ENCODE measurements around the gene TEX11.
A peak's percentile ranks its signal among the peaks of the same experiment; 100 is the strongest.

Gene TEX11

DNA sequence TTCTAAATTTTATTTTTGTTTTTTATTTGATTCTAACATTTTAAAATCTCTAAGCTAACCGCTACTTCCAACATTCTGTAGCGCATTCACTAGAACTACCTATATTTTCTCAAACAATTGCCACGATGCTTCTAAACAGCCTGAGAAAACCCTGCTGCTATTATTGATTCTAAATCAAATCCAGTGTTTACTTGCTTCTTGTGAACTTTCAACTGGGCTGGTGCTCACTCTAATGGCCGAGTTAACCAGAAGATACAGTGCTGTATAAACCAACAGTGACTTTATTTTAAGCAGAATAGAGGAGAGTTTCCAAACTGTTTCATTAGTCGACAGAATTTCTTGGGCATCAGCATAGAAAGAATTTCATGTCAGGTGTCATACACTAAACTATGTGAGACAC, 353.6 kb downstream of the TEX11 start:
- Histone ChIP-seq H4K20me1 (ENCODE audit: insufficient read depth, low read length) (no peaks in the 10 kb centered on the region), H3K9me3 (ENCODE audit: low read length) (no peaks in the 10 kb centered on the region), H3K36me3 (ENCODE audit: insufficient read depth, low read length) (no peaks in the 10 kb centered on the region), H3K4me1 (ENCODE audit: insufficient read depth, low read length, severe bottlenecking) (no peaks in the 10 kb centered on the region), H3K79me2 (ENCODE audit: insufficient read depth, low read length) (no peaks in the 10 kb centered on the region), H3F3A (ENCODE audit: insufficient read depth, low read length) (no peaks in the 10 kb centered on the region), H3K27me3 (ENCODE audit: insufficient read depth, low read length) (no peaks in the 10 kb centered on the region), H2AFZ (ENCODE audit: low read length) (no peak overlapping the region), H3K4me3 (ENCODE audit: low read depth, low read length, poor library complexity, severe bottlenecking) (no peak overlapping the region), H3K4me2 (ENCODE audit: low read length) (no peak overlapping the region), H3K9ac (ENCODE audit: low read length) (no peak overlapping the region), H3K9me2 (ENCODE audit: low read depth, low read length) (no peaks in the 10 kb centered on the region), H3K27ac (ENCODE audit: low read depth, low read length, poor library complexity, severe bottlenecking) (no peak overlapping the region)
- TF ChIP-seq EZH2 (IDR thresholded peaks at IDR 0.05; ENCODE audit: borderline replicate concordance, low read length) = no peak
- TF ChIP-seq, protein P1, sequence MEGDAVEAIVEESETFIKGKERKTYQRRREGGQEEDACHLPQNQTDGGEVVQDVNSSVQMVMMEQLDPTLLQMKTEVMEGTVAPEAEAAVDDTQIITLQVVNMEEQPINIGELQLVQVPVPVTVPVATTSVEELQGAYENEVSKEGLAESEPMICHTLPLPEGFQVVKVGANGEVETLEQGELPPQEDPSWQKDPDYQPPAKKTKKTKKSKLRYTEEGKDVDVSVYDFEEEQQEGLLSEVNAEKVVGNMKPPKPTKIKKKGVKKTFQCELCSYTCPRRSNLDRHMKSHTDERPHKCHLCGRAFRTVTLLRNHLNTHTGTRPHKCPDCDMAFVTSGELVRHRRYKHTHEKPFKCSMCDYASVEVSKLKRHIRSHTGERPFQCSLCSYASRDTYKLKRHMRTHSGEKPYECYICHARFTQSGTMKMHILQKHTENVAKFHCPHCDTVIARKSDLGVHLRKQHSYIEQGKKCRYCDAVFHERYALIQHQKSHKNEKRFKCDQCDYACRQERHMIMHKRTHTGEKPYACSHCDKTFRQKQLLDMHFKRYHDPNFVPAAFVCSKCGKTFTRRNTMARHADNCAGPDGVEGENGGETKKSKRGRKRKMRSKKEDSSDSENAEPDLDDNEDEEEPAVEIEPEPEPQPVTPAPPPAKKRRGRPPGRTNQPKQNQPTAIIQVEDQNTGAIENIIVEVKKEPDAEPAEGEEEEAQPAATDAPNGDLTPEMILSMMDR (IDR thresholded peaks at IDR 0.05; ENCODE audit: low read length) = no peak

DNA sequence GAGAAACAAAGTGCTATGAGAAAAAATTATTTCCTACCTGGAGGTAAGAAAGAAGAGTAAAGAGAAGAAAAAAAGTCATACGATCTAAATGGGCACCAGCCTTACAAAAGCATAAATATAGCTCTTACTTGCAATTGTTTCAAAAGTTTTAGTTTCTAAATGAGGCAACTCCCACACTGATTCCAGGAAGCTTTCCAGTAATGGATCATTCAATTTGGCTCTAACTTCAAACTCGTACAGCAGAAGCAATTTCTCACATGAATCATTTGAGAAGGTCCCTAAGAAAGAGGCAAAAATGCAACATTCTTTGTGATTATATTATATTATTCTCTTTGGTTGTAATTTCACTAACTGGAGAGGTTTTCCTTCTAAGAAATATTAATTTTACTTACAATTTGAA, 354.0 kb downstream of the TEX11 start:
- H3K27me3 ChIP-seq (ENCODE audit: insufficient read depth, low read length) = no peaks in the 10 kb centered on the region
- H3K79me2 ChIP-seq (ENCODE audit: insufficient read depth, low read length) = no peaks in the 10 kb centered on the region
- no peak for TF ChIP-seq EZH2 (IDR thresholded peaks at IDR 0.05; ENCODE audit: borderline replicate concordance, low read length)
- TF ChIP-seq, protein P1 (IDR thresholded peaks at IDR 0.05; ENCODE audit: low read length) = no peak
- H3K4me1 ChIP-seq (ENCODE audit: insufficient read depth, low read length, severe bottlenecking) = no peaks in the 10 kb centered on the region
- no peak overlapping the region for H3K4me2 ChIP-seq (ENCODE audit: low read length)
- H3K36me3 ChIP-seq (ENCODE audit: insufficient read depth, low read length) = no peaks in the 10 kb centered on the region
- no peaks in the 10 kb centered on the region for H3K9me3 ChIP-seq (ENCODE audit: low read length)
- H3K27ac ChIP-seq (ENCODE audit: low read depth, low read length, poor library complexity, severe bottlenecking) = no peak overlapping the region
- H3K4me3 ChIP-seq (ENCODE audit: low read depth, low read length, poor library complexity, severe bottlenecking) = no peak overlapping the region
- H4K20me1 ChIP-seq (ENCODE audit: insufficient read depth, low read length) = no peaks in the 10 kb centered on the region
- no peaks in the 10 kb centered on the region for H3F3A ChIP-seq (ENCODE audit: insufficient read depth, low read length)
- no peak overlapping the region for H2AFZ ChIP-seq (ENCODE audit: low read length)
- H3K9me2 ChIP-seq (ENCODE audit: low read depth, low read length) = no peaks in the 10 kb centered on the region
- H3K9ac ChIP-seq (ENCODE audit: low read length) = no peak overlapping the region

DNA sequence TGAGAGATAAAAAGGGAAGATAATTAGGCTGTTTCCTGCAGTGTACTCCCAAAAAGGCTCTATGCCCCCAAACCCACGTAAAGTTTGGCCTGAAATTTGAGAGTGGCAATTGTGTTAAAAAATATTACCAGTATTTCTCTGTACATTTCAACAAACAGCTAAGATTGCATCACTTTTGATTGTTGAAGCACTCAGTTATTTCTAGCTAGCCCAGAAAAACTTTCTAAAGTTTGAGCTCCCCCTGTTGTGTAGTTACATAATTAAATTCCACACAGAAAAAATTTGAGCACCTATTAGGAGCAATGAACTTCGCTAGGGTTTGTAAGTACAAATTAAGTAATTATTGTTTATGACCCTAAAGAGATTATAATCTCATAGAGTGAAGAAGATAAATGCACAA, 354.4 kb downstream of the TEX11 start:
- no peak for TF ChIP-seq EZH2 (IDR thresholded peaks at IDR 0.05; ENCODE audit: borderline replicate concordance, low read length)
- TF ChIP-seq, protein P1 (IDR thresholded peaks at IDR 0.05; ENCODE audit: low read length) = peak; percentile 22; the same call in 1 of the 2 replicates
- Histone ChIP-seq H3K4me3 (ENCODE audit: low read depth, low read length, poor library complexity, severe bottlenecking) (no peak overlapping the region), H3K4me1 (ENCODE audit: insufficient read depth, low read length, severe bottlenecking) (no peaks in the 10 kb centered on the region), H3K9me3 (ENCODE audit: low read length) (no peaks in the 10 kb centered on the region), H3K9me2 (ENCODE audit: low read depth, low read length) (no peaks in the 10 kb centered on the region), H3F3A (ENCODE audit: insufficient read depth, low read length) (no peaks in the 10 kb centered on the region), H2AFZ (ENCODE audit: low read length) (no peak overlapping the region), H3K9ac (ENCODE audit: low read length) (no peak overlapping the region), H3K27ac (ENCODE audit: low read depth, low read length, poor library complexity, severe bottlenecking) (no peak overlapping the region), H3K36me3 (ENCODE audit: insufficient read depth, low read length) (no peaks in the 10 kb centered on the region), H3K79me2 (ENCODE audit: insufficient read depth, low read length) (no peaks in the 10 kb centered on the region), H3K4me2 (ENCODE audit: low read length) (no peak overlapping the region), H4K20me1 (ENCODE audit: insufficient read depth, low read length) (no peaks in the 10 kb centered on the region), H3K27me3 (ENCODE audit: insufficient read depth, low read length) (no peaks in the 10 kb centered on the region)
